Astrocyte (in vitro differentiated cells and primary cell): Measurements from ENCODE around the gene CTR9. TPM values are rescaled to one million over a fixed set of nuclear protein-coding genes. Genes with fewer than 3 reads are reported as not detected.

Experiments
- DNase-seq: peaks from one replicate; pipeline ENCODE4 v3.0.0-alpha.2; 2010; ENCODE audit warnings: low read depth
- FAIRE-seq: peaks from 2 replicates; lab custom pipeline; 2011; peaks lifted over from hg19 to GRCh38; lab: Jason Lieb, UNC
- H2AFZ ChIP-seq: 2 replicates; pipeline ENCODE4 v1.6.0; 2012; ENCODE audit warnings: low read depth, low read length, inconsistent platforms
- H3K27ac ChIP-seq: 2 replicates; pipeline ENCODE4 v1.5.1; 2011; ENCODE audit warnings: low read depth, low read length, inconsistent platforms
- H3K27me3 ChIP-seq: 2 replicates; pipeline ENCODE4 v1.6.0; 2011; ENCODE audit warnings: low read length, inconsistent platforms; ENCODE audit not compliant: insufficient read depth
- H3K36me3 ChIP-seq: 2 replicates; pipeline ENCODE4 v1.5.1; 2011; ENCODE audit warnings: low read length, inconsistent platforms; ENCODE audit not compliant: insufficient read depth
- H3K4me1 ChIP-seq: 2 replicates; pipeline ENCODE4 v1.5.1; 2011; ENCODE audit warnings: low read length, inconsistent platforms; ENCODE audit not compliant: insufficient read depth
- H3K4me2 ChIP-seq: 2 replicates; pipeline ENCODE4 v1.6.0; 2012; ENCODE audit warnings: low read length, inconsistent platforms
- H3K4me3 ChIP-seq: 2 replicates; pipeline ENCODE4 v1.5.1; 2011; ENCODE audit warnings: low read depth, mild to moderate bottlenecking, low read length, inconsistent platforms; ENCODE audit not compliant: insufficient read depth
- H3K79me2 ChIP-seq: 2 replicates; pipeline ENCODE4 v1.6.0; 2012; ENCODE audit warnings: mild to moderate bottlenecking, low read length, inconsistent platforms; ENCODE audit not compliant: insufficient read depth
- H3K9ac ChIP-seq: 2 replicates; pipeline ENCODE4 v1.6.0; 2012; ENCODE audit warnings: mild to moderate bottlenecking, low read length, inconsistent platforms
- H3K9me3 ChIP-seq: 2 replicates; pipeline ENCODE4 v1.5.1; 2012; ENCODE audit warnings: low read depth, mild to moderate bottlenecking, low read length, inconsistent platforms; ENCODE audit not compliant: insufficient read depth
- H4K20me1 ChIP-seq: 2 replicates; pipeline ENCODE4 v1.6.0; 2012; ENCODE audit warnings: low read length, inconsistent platforms; ENCODE audit not compliant: insufficient read depth
- H3K27ac Mint-ChIP-seq: one replicate; pipeline ENCODE4 v1.8.0; 2021; ENCODE audit warnings: mild to moderate bottlenecking, mixed read lengths; ENCODE audit not compliant: unreplicated experiment
- H3K27me3 Mint-ChIP-seq: one replicate; pipeline ENCODE4 v1.8.0; 2021; ENCODE audit warnings: low read depth, mixed read lengths; ENCODE audit not compliant: unreplicated experiment
- H3K36me3 Mint-ChIP-seq: one replicate; pipeline ENCODE4 v1.8.0; 2021; ENCODE audit warnings: low read depth, mixed read lengths; ENCODE audit not compliant: unreplicated experiment
- H3K4me1 Mint-ChIP-seq: one replicate; pipeline ENCODE4 v1.8.0; 2021; ENCODE audit warnings: low read depth, mixed read lengths; ENCODE audit not compliant: unreplicated experiment
- H3K4me3 Mint-ChIP-seq: one replicate; pipeline ENCODE4 v1.8.0; 2021; ENCODE audit warnings: mild to moderate bottlenecking, moderate library complexity, mixed read lengths; ENCODE audit not compliant: unreplicated experiment
- H3K9me3 Mint-ChIP-seq: one replicate; pipeline ENCODE4 v1.8.0; 2021; ENCODE audit warnings: mild to moderate bottlenecking, mixed read lengths; ENCODE audit not compliant: unreplicated experiment
- CTCF ChIP-seq: IDR thresholded peaks from 2 replicates; pipeline ENCODE4 v1.5.1; 2011; ENCODE audit warnings: low read depth, mild to moderate bottlenecking, inconsistent platforms, low read length, moderate library complexity; ENCODE audit not compliant: insufficient read depth
- EZH2 ChIP-seq: IDR thresholded peaks from 2 replicates; pipeline ENCODE4 v1.6.1; 2012; ENCODE audit warnings: mild to moderate bottlenecking, low read length, inconsistent platforms; ENCODE audit not compliant: insufficient read depth
- total RNA-seq: library from RNA; stranded (reverse); gene quantifications from 2 replicates; pipeline ENCODE4 v1.2.1, GENCODE V29; 2021

CTR9 gene
- total RNA-seq, 1 donor from 2014 or later, result 29.3 TPM

- H3K9me3 ChIP-seq, result no peaks in the 10 kb centered on the region
- H3K4me3 ChIP-seq, result no peak overlapping the region
- H3K9me3 Mint-ChIP-seq, result no peaks in the 10 kb centered on the region
- H3K79me2 ChIP-seq, result peaks cover 80% of the 10 kb centered on the region
- H3K36me3 Mint-ChIP-seq, result peaks cover 55% of the 10 kb centered on the region
- H3K27me3 Mint-ChIP-seq, result no peaks in the 10 kb centered on the region
- H3K4me1 Mint-ChIP-seq, result peaks cover 34% of the 10 kb centered on the region
- H3K4me3 Mint-ChIP-seq, result peak overlapping the region; percentile 42
- FAIRE-seq (no peak), DNase-seq (no peak)
- H3K4me2 ChIP-seq, result no peak overlapping the region
- H3K27ac Mint-ChIP-seq, result peak overlapping the region; percentile 27
- TF ChIP-seq EZH2 (no peak), CTCF (no peak)
- peaks cover 85% of the 10 kb centered on the region for H3K36me3 ChIP-seq
- peaks cover 97% of the 10 kb centered on the region for H4K20me1 ChIP-seq
- H3K9ac ChIP-seq, result peak overlapping the region; percentile 14
- H3K27me3 ChIP-seq, result no peaks in the 10 kb centered on the region
- no peak overlapping the region for H2AFZ ChIP-seq
- peaks cover 18% of the 10 kb centered on the region for H3K4me1 ChIP-seq
- H3K27ac ChIP-seq, result no peak overlapping the region
Observed at GRCh38 chr11:10803676-10804075, 52.6 kb downstream of the CTR9 start.

- Mint-ChIP-seq H3K9me3 (no peaks in the 10 kb centered on the region), H3K27me3 (no peaks in the 10 kb centered on the region), H3K27ac (peak overlapping the region; percentile 5), H3K4me3 (peak overlapping the region; percentile 97), H3K36me3 (peaks cover 46% of the 10 kb centered on the region), H3K4me1 (peaks cover 37% of the 10 kb centered on the region)
- Histone ChIP-seq H3K9ac (peak overlapping the region; percentile 99), H3K4me3 (peak overlapping the region; percentile 96), H4K20me1 (peaks cover 76% of the 10 kb centered on the region), H3K27ac (no peak overlapping the region), H3K4me1 (peaks cover 24% of the 10 kb centered on the region), H3K9me3 (no peaks in the 10 kb centered on the region), H3K4me2 (peak overlapping the region; percentile 94), H3K27me3 (no peaks in the 10 kb centered on the region), H3K79me2 (peaks cover 78% of the 10 kb centered on the region), H3K36me3 (peaks cover 64% of the 10 kb centered on the region), H2AFZ (no peak overlapping the region)
- FAIRE-seq (no peak), DNase-seq (no peak)
- no peak for TF ChIP-seq EZH2
- TF ChIP-seq CTCF, result no peak
Observed at GRCh38 chr11:10805741-10806140, 54.7 kb downstream of the CTR9 start.

GRCh38 chr11:10806206-10806605 is 55.2 kb downstream of the CTR9 start:
- Histone ChIP-seq H3K4me1 (peaks cover 24% of the 10 kb centered on the region), H4K20me1 (peaks cover 72% of the 10 kb centered on the region), H2AFZ (no peak overlapping the region), H3K4me2 (peak overlapping the region; percentile 94), H3K9ac (peak overlapping the region; percentile 99), H3K4me3 (peak overlapping the region; percentile 96), H3K79me2 (peaks cover 73% of the 10 kb centered on the region), H3K36me3 (peaks cover 59% of the 10 kb centered on the region), H3K9me3 (no peaks in the 10 kb centered on the region), H3K27me3 (no peaks in the 10 kb centered on the region), H3K27ac (no peak overlapping the region)
- TF ChIP-seq CTCF, result no peak
- no peak for TF ChIP-seq EZH2
- no peak for FAIRE-seq
- H3K4me3 Mint-ChIP-seq, result peak overlapping the region; percentile 97
- no peaks in the 10 kb centered on the region for H3K27me3 Mint-ChIP-seq
- H3K4me1 Mint-ChIP-seq, result peaks cover 35% of the 10 kb centered on the region
- H3K9me3 Mint-ChIP-seq, result no peaks in the 10 kb centered on the region
- DNase-seq, result no peak
- H3K27ac Mint-ChIP-seq, result peak overlapping the region; percentile 53
- peaks cover 43% of the 10 kb centered on the region for H3K36me3 Mint-ChIP-seq
